Measurements from ENCODE around the gene MATN4. TPM values are rescaled to one million over a fixed set of nuclear protein-coding genes. Genes with fewer than 3 reads are reported as not detected.

The MATN4 gene
- total RNA-seq, 4 donors from 2014 or later, result 0.09 to 0.68 TPM; not detected in 2

DNA sequence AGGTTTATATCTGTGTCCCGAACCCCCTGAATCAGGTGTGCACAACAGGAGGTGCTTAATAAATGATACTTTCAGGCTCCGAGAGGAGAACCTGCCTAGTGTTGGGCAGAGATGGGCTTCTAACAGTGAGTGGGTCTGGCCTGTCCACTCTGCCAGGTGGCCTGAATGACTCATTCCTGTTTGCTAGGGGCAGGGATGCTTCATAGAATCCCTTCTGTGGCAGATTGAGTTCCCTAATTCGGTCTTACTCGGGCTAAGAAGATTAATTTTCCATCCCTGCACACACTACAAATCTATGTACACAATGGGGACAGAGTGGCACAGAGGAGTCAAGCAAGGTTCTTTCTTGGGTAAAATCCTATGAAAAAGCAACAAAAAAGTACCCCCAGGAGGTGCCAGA, 20.4 kb upstream of the MATN4 start:
- TF ChIP-seq, protein P1, sequence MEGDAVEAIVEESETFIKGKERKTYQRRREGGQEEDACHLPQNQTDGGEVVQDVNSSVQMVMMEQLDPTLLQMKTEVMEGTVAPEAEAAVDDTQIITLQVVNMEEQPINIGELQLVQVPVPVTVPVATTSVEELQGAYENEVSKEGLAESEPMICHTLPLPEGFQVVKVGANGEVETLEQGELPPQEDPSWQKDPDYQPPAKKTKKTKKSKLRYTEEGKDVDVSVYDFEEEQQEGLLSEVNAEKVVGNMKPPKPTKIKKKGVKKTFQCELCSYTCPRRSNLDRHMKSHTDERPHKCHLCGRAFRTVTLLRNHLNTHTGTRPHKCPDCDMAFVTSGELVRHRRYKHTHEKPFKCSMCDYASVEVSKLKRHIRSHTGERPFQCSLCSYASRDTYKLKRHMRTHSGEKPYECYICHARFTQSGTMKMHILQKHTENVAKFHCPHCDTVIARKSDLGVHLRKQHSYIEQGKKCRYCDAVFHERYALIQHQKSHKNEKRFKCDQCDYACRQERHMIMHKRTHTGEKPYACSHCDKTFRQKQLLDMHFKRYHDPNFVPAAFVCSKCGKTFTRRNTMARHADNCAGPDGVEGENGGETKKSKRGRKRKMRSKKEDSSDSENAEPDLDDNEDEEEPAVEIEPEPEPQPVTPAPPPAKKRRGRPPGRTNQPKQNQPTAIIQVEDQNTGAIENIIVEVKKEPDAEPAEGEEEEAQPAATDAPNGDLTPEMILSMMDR (IDR thresholded peaks at IDR 0.05), result no peak
- TF ChIP-seq POLR2A (IDR thresholded peaks at IDR 0.05), result no peak
- no peaks in the 10 kb centered on the region for H3K27me3 ChIP-seq
- 76 to 87% methylated on average over 3 to 4 of the region's 4 CpGs for WGBS, 2 donors
- H3K36me3 ChIP-seq, result peaks cover 37 to 92% (median 39%) of the 10 kb centered on the region in 3 donors
- DNase-seq, result no peak
- H3K4me3 ChIP-seq, result no peak overlapping the region
- intact Hi-C loops (cut with DNase I), result no loop called here
- no peak overlapping the region for H3K27ac ChIP-seq
- H3K9me3 ChIP-seq, result no peaks in the 10 kb centered on the region
- H3K4me1 ChIP-seq, result peaks cover 0 to 31% (median 0%) of the 10 kb centered on the region in 3 donors

DNA sequence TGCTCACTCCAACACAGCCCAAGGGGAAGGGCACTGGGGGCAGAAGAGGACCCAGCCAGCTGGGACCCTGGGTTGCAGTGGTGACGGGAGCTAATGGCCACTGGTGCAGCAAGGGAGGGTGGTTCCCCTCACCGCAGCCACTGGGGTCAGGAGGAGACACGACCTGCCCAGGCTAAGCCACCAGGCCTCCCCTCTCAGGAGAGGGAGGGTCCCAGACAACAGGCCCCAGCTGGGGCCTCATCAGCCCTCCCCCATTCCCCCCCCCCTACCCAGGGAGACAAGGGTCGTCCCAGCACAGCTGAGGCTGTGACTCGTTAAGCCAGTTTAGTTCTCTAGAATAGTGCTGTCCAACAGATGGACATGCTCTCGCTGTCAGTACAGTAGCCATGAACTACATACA, 17.3 kb upstream of the MATN4 start:
- H3K9me3 ChIP-seq, result no peaks in the 10 kb centered on the region
- H3K4me3 ChIP-seq, result no peak overlapping the region
- intact Hi-C loops (cut with DNase I), result no loop called here
- peak overlapping the region in 1 of 4 donors; percentile 9 for H3K27ac ChIP-seq
- no peak for DNase-seq
- 82 to 83% methylated on average over 1 to 2 of the region's 6 CpGs for WGBS, 2 donors
- H3K27me3 ChIP-seq, result no peaks in the 10 kb centered on the region
- peaks cover 11 to 61% (median 27%) of the 10 kb centered on the region in 3 donors for H3K36me3 ChIP-seq
- TF ChIP-seq POLR2A (IDR thresholded peaks at IDR 0.05), result no peak
- TF ChIP-seq, protein P1 (IDR thresholded peaks at IDR 0.05), result no peak
- peaks cover 0 to 32% (median 0%) of the 10 kb centered on the region in 3 donors for H3K4me1 ChIP-seq

DNA sequence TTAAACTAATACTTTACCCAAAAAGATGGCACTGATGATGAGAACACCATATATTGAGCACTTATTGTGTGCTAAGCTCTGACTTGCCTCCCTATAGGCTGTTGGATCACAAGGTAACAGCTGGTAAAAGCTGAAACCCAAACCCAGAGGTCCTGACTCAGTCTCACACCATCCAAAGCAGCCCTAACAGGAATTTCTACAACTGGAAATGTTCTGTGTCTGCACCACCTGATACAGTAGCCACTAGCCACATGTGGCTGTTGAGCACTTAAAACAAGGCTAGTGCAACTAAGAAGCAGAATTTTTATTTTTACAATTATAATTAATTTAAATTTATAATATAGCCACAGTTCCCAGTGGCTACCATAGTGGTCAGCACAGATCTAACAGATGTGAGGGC, 15.6 kb upstream of the MATN4 start:
- intact Hi-C loops (cut with DNase I), result no loop called here
- Histone ChIP-seq H3K9me3 (no peaks in the 10 kb centered on the region), H3K27ac (peak overlapping the region in 2 of 4 donors; percentile 46 to 48), H3K4me3 (no peak overlapping the region), H3K27me3 (no peaks in the 10 kb centered on the region), H3K4me1 (peaks cover 0 to 30% (median 0%) of the 10 kb centered on the region in 3 donors), H3K36me3 (peaks cover 7 to 45% (median 10%) of the 10 kb centered on the region in 3 donors)
- no peak for TF ChIP-seq POLR2A (IDR thresholded peaks at IDR 0.05)
- TF ChIP-seq, protein P1 (IDR thresholded peaks at IDR 0.05), result no peak
- no peak for DNase-seq

DNA sequence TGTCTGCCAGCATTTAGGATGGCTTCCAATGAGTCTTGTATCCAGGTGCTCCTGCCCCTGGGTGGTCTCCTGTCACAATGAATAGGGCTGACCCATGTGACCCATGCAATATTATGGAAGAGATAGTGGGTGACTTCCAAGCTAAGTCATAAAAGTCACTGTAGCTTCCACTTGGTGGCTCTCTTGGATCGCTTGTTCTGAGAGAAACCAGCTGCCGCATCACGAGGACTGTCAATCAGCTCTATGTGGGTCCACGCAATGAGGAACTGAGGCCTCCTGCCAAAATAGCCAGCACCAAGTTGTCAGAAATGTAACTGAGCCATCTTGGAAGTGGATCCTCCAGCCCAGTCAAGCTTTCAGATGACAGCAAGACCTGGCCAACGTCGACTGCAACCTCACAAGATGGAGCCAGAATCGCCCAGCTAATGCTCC, 14.9 kb upstream of the MATN4 start:
- peaks cover 0 to 2% (median 0%) of the 10 kb centered on the region in 4 donors for H3K27me3 ChIP-seq
- no peak overlapping the region for H3K4me3 ChIP-seq
- H3K4me1 ChIP-seq, result peaks cover 0 to 30% (median 0%) of the 10 kb centered on the region in 3 donors
- TF ChIP-seq, protein P1 (IDR thresholded peaks at IDR 0.05), result peak in 4 of 6 experiments; percentile 22 to 50 (median 38)
- TF ChIP-seq POLR2A (IDR thresholded peaks at IDR 0.05), result no peak
- H3K36me3 ChIP-seq, result peaks cover 7 to 37% (median 9%) of the 10 kb centered on the region in 3 donors
- intact Hi-C loops (cut with DNase I), result no loop called here
- WGBS, 2 donors, result 49 to 53% methylated on average over 7 of the region's 7 CpGs
- H3K9me3 ChIP-seq, result no peaks in the 10 kb centered on the region
- H3K27ac ChIP-seq, result peak overlapping the region in 2 of 4 donors; percentile 46 to 48
- no peak for DNase-seq

DNA sequence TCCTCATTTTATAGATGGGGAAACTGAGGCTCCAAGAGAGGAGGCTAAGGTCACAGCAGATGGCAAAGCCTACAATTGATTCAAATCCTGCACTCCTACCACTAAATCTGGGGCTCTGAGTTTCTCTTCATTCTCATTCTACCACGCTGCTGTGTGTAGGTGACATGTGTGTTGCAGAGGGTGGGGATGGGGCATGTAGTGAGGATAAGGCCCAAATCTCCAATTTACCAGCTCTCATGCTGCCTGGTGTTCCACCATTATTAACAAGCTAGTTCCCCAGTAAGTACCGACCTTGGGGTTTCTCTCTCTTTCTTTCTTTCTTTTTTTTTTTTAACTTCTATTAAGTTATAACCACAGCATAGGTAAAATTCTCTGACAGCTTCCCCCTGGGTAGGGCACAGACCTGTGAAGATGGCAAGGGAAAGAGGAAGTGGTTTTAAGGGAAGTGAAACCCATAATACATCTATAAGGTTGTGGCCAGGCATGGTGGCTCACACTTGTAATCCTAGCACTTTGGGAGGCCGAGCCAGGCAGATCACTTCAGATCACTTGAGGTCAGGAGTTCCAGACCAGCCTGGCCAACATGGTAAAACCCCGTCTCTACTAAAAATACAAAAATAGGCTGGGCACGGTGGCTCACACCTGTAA, 13.0 kb upstream of the MATN4 start:
- intact Hi-C loops (cut with DNase I), result no loop called here
- Histone ChIP-seq H3K4me3 (no peak overlapping the region), H3K27ac (no peak overlapping the region), H3K36me3 (peaks cover 7 to 18% (median 9%) of the 10 kb centered on the region in 3 donors), H3K9me3 (no peaks in the 10 kb centered on the region), H3K4me1 (peaks cover 0 to 38% (median 0%) of the 10 kb centered on the region in 3 donors), H3K27me3 (peaks cover 2 to 21% (median 5%) of the 10 kb centered on the region in 4 donors)
- TF ChIP-seq POLR2A (IDR thresholded peaks at IDR 0.05), result no peak
- TF ChIP-seq, protein P1 (IDR thresholded peaks at IDR 0.05), result no peak
- 62 to 75% methylated on average over 5 of the region's 5 CpGs for WGBS, 2 donors
- no peak for DNase-seq
